HEK293 (cell line): ENCODE results near the gene MFSD11.

ENCODE experiments used
- FEZF1 ChIP-seq: fragments of 450-650 bp; formaldehyde crosslinking; IDR thresholded peaks from 2 replicates; pipeline ENCODE4 v1.5.1; 2016; ENCODE audit warnings: missing biosample characterization, missing genetic modification characterization
- IKZF3 ChIP-seq: fragments of 450-650 bp; IDR thresholded peaks from 2 replicates; pipeline ENCODE4 v1.5.0; 2018; ENCODE audit warnings: missing biosample characterization, mild to moderate bottlenecking, missing genetic modification characterization, moderate library complexity
- KLF16 ChIP-seq: fragments of 450-650 bp; formaldehyde crosslinking; IDR thresholded peaks from 2 replicates; pipeline ENCODE4 v1.5.1; 2017; ENCODE audit warnings: missing biosample characterization, missing genetic modification characterization
- KLF9 ChIP-seq: fragments of 450-650 bp; formaldehyde crosslinking; IDR thresholded peaks from 2 replicates; pipeline ENCODE4 v1.5.1; 2016; ENCODE audit warnings: missing biosample characterization, missing genetic modification characterization, low read depth
- MEIS1 ChIP-seq: sonication (generic); formaldehyde crosslinking; IDR thresholded peaks from 2 replicates; pipeline ENCODE4 v1.8.1; 2022; ENCODE audit warnings: missing genetic modification reagents, mild to moderate bottlenecking, borderline replicate concordance
- RBAK ChIP-seq: fragments of 450-650 bp; formaldehyde crosslinking; IDR thresholded peaks from 2 replicates; pipeline ENCODE4 v1.5.1; 2016; ENCODE audit warnings: missing biosample characterization, missing genetic modification characterization
- ZNF112 ChIP-seq: fragments of 450-650 bp; formaldehyde crosslinking; IDR thresholded peaks from 2 replicates; pipeline ENCODE4 v1.5.0; 2017; ENCODE audit warnings: missing biosample characterization, missing genetic modification characterization
- ZNF19 ChIP-seq: fragments of 450-650 bp; formaldehyde crosslinking; IDR thresholded peaks from 2 replicates; pipeline ENCODE4; 2016; ENCODE audit warnings: missing biosample characterization, missing genetic modification characterization, low read depth
- ZNF274 ChIP-seq, 2 experiments: fragments of 200-500 bp in 1 of 2; fragments of 450-650 bp in 1 of 2; sonication (Bioruptor generic) in 1 of 2; formaldehyde crosslinking in 1 of 2; IDR thresholded peaks; 2 replicates each; pipeline versions ENCODE4 v1.5.1 to v1.6.1; 2014 to 2016; ENCODE audit warnings: borderline replicate concordance in 1 of 2, inconsistent platforms in 1 of 2, low read length in 1 of 2, missing biosample characterization in 1 of 2, missing genetic modification characterization in 1 of 2
- ZNF394 ChIP-seq: fragments of 450-650 bp; formaldehyde crosslinking; IDR thresholded peaks from 2 replicates; pipeline ENCODE4 v1.5.1; 2016; ENCODE audit warnings: missing biosample characterization, missing genetic modification characterization, mild to moderate bottlenecking, moderate library complexity, borderline replicate concordance
- ZNF510 ChIP-seq: fragments of 450-650 bp; formaldehyde crosslinking; IDR thresholded peaks from 2 replicates; pipeline ENCODE4 v1.5.1; 2018; ENCODE audit warnings: mild to moderate bottlenecking, missing genetic modification characterization, missing biosample characterization; ENCODE audit not compliant: insufficient replicate concordance
- ZNF558 ChIP-seq: fragments of 450-650 bp; formaldehyde crosslinking; IDR thresholded peaks from 2 replicates; pipeline ENCODE4 v1.5.1; 2016; ENCODE audit warnings: missing biosample characterization, missing genetic modification characterization
- ZNF626 ChIP-seq: fragments of 450-650 bp; sonication (Bioruptor Pico); formaldehyde crosslinking; IDR thresholded peaks from 2 replicates; pipeline ENCODE4 v1.5.1; 2018; ENCODE audit warnings: missing biosample characterization, missing genetic modification characterization, inconsistent platforms
- ZNF658 ChIP-seq: fragments of 450-650 bp; formaldehyde crosslinking; IDR thresholded peaks from 2 replicates; pipeline ENCODE4; 2016; ENCODE audit warnings: missing biosample characterization, missing genetic modification characterization
- ZNF670 ChIP-seq: fragments of 450-650 bp; formaldehyde crosslinking; IDR thresholded peaks from 2 replicates; pipeline ENCODE4 v1.5.1; 2016; ENCODE audit warnings: missing biosample characterization, missing genetic modification characterization, low read depth
- ZNF843 ChIP-seq: fragments of 450-650 bp; formaldehyde crosslinking; IDR thresholded peaks from 2 replicates; pipeline ENCODE4 v1.5.1; 2016; ENCODE audit warnings: missing biosample characterization, missing genetic modification characterization
- TF ChIP-seq, protein P1 (sequence below): fragments of 450-650 bp; formaldehyde crosslinking; IDR thresholded peaks from 2 replicates; pipeline ENCODE4 v1.5.1; 2016; ENCODE audit warnings: missing biosample characterization, missing genetic modification characterization, borderline replicate concordance
- TF ChIP-seq, protein P2 (sequence below): fragments of 450-650 bp; formaldehyde crosslinking; IDR thresholded peaks from 2 replicates; pipeline ENCODE4 v1.5.1; 2016; ENCODE audit warnings: missing biosample characterization, missing genetic modification characterization, borderline replicate concordance
- TF ChIP-seq, protein P3 (sequence below): fragments of 450-650 bp; formaldehyde crosslinking; IDR thresholded peaks from 2 replicates; pipeline ENCODE4 v1.5.1; 2016; ENCODE audit warnings: missing biosample characterization, missing genetic modification characterization
- TF ChIP-seq, protein P4 (sequence below): fragments of 450-650 bp; formaldehyde crosslinking; IDR thresholded peaks from 2 replicates; pipeline ENCODE4 v1.5.1; 2016; ENCODE audit warnings: missing biosample characterization, missing genetic modification characterization
- TF ChIP-seq, protein P5 (sequence below): sonication (generic); formaldehyde crosslinking; IDR thresholded peaks from 2 replicates; pipeline ENCODE4 v1.8.1; 2022; ENCODE audit warnings: mild to moderate bottlenecking, moderate library complexity, missing genetic modification reagents
- TF ChIP-seq, protein P6 (sequence below): fragments of 450-650 bp; formaldehyde crosslinking; IDR thresholded peaks from 2 replicates; pipeline ENCODE4 v1.5.1; 2016; ENCODE audit warnings: missing biosample characterization, missing genetic modification characterization

The MFSD11 gene

DNA sequence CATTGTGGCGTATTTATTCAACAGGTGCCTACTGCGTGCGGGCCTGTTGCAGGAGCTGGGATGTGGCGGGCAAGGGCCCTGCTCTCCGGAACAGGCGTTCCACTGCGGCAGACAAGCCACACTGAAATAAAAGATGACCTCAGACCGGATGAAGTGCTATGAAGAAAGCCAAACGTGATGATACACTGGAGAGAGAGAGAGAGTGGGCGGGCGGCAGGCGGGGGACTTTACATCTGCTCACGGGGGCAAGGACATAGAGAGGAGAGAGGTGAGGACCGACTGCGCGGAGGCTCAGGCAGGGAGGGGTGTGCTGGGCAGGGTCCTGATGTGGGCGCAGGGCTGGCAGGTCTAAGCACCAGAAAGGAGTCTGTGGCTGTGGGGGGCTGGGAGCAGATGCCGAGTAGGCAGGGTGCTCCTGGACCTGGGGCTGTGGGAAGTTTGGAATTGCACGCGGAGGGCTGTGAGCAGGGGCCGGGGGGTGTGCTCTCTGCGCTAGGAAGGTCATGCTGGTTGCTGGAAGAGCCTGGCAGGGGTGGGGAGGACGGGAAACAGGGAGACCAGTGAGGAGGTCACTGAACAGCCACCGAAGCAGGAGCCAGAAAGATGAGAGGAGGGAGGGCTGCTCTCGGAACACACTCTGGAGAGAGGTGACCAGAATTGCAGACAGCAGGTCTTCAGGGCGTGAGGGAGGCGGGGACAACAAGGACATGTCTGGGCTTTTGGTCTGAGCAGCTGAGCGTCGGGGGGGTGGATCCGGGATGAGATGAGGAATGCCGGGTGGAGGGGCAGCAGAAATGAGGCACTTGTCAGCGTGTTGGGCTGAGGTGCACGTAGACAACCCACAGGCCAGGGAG, 37.1 kb upstream of the MFSD11 start (continued):
- TF ChIP-seq, protein P1, sequence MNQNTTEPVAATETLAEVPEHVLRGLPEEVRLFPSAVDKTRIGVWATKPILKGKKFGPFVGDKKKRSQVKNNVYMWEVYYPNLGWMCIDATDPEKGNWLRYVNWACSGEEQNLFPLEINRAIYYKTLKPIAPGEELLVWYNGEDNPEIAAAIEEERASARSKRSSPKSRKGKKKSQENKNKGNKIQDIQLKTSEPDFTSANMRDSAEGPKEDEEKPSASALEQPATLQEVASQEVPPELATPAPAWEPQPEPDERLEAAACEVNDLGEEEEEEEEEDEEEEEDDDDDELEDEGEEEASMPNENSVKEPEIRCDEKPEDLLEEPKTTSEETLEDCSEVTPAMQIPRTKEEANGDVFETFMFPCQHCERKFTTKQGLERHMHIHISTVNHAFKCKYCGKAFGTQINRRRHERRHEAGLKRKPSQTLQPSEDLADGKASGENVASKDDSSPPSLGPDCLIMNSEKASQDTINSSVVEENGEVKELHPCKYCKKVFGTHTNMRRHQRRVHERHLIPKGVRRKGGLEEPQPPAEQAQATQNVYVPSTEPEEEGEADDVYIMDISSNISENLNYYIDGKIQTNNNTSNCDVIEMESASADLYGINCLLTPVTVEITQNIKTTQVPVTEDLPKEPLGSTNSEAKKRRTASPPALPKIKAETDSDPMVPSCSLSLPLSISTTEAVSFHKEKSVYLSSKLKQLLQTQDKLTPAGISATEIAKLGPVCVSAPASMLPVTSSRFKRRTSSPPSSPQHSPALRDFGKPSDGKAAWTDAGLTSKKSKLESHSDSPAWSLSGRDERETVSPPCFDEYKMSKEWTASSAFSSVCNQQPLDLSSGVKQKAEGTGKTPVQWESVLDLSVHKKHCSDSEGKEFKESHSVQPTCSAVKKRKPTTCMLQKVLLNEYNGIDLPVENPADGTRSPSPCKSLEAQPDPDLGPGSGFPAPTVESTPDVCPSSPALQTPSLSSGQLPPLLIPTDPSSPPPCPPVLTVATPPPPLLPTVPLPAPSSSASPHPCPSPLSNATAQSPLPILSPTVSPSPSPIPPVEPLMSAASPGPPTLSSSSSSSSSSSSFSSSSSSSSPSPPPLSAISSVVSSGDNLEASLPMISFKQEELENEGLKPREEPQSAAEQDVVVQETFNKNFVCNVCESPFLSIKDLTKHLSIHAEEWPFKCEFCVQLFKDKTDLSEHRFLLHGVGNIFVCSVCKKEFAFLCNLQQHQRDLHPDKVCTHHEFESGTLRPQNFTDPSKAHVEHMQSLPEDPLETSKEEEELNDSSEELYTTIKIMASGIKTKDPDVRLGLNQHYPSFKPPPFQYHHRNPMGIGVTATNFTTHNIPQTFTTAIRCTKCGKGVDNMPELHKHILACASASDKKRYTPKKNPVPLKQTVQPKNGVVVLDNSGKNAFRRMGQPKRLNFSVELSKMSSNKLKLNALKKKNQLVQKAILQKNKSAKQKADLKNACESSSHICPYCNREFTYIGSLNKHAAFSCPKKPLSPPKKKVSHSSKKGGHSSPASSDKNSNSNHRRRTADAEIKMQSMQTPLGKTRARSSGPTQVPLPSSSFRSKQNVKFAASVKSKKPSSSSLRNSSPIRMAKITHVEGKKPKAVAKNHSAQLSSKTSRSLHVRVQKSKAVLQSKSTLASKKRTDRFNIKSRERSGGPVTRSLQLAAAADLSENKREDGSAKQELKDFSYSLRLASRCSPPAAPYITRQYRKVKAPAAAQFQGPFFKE, result no peak
- TF ChIP-seq ZNF112 (tag by site-specific recombination) (no peak), KLF9 (tag by site-specific recombination) (peak; percentile 35; the same call in 1 of the 2 replicates), ZNF658 (tag by site-specific recombination) (no peak), ZNF670 (no peak), ZNF19 (tag by site-specific recombination) (no peak), ZNF843 (tag by site-specific recombination) (no peak), ZNF558 (no peak), KLF16 (tag by site-specific recombination) (peak; percentile 85), ZNF510 (tag by site-specific recombination) (no peak), ZNF394 (tag by site-specific recombination) (peak; percentile 55; the same call in 1 of the 2 replicates), MEIS1 (CRISPR knock-in tag) (no peak), ZNF626 (no peak), RBAK (tag by site-specific recombination) (no peak), FEZF1 (tag by site-specific recombination) (no peak), IKZF3 (tag by site-specific recombination) (no peak), ZNF274 (IDR thresholded peaks at IDR 0.05; ENCODE audit: low read length) (no peak), ZNF274 (tag by site-specific recombination; IDR thresholded peaks at IDR 0.05; ENCODE audit: borderline replicate concordance) (no peak)
- TF ChIP-seq, protein P2, sequence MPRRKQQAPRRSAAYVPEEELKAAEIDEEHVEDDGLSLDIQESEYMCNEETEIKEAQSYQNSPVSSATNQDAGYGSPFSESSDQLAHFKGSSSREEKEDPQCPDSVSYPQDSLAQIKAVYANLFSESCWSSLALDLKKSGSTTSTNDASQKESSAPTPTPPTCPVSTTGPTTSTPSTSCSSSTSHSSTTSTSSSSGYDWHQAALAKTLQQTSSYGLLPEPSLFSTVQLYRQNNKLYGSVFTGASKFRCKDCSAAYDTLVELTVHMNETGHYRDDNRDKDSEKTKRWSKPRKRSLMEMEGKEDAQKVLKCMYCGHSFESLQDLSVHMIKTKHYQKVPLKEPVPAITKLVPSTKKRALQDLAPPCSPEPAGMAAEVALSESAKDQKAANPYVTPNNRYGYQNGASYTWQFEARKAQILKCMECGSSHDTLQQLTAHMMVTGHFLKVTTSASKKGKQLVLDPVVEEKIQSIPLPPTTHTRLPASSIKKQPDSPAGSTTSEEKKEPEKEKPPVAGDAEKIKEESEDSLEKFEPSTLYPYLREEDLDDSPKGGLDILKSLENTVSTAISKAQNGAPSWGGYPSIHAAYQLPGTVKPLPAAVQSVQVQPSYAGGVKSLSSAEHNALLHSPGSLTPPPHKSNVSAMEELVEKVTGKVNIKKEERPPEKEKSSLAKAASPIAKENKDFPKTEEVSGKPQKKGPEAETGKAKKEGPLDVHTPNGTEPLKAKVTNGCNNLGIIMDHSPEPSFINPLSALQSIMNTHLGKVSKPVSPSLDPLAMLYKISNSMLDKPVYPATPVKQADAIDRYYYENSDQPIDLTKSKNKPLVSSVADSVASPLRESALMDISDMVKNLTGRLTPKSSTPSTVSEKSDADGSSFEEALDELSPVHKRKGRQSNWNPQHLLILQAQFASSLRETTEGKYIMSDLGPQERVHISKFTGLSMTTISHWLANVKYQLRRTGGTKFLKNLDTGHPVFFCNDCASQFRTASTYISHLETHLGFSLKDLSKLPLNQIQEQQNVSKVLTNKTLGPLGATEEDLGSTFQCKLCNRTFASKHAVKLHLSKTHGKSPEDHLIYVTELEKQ, result no peak
- TF ChIP-seq, protein P3, sequence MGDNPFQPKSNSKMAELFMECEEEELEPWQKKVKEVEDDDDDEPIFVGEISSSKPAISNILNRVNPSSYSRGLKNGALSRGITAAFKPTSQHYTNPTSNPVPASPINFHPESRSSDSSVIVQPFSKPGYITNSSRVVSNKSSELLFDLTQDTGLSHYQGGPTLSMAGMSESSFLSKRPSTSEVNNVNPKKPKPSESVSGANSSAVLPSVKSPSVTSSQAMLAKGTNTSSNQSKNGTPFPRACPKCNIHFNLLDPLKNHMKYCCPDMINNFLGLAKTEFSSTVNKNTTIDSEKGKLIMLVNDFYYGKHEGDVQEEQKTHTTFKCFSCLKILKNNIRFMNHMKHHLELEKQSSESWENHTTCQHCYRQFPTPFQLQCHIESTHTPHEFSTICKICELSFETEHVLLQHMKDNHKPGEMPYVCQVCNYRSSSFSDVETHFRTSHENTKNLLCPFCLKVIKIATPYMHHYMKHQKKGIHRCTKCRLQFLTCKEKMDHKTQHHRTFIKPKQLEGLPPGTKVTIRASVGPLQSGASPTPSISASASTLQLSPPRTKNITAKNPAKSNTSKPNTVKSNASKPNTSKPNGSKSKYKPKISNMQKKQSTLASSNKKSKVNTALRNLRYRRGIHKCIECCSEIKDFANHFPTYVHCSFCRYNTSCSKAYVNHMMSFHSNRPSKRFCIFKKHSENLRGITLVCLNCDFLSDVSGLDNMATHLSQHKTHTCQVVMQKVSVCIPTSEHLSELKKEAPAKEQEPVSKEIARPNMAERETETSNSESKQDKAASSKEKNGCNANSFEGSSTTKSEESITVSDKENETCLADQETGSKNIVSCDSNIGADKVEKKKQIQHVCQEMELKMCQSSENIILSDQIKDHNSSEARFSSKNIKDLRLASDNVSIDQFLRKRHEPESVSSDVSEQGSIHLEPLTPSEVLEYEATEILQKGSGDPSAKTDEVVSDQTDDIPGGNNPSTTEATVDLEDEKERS, result no peak
- TF ChIP-seq, protein P4, sequence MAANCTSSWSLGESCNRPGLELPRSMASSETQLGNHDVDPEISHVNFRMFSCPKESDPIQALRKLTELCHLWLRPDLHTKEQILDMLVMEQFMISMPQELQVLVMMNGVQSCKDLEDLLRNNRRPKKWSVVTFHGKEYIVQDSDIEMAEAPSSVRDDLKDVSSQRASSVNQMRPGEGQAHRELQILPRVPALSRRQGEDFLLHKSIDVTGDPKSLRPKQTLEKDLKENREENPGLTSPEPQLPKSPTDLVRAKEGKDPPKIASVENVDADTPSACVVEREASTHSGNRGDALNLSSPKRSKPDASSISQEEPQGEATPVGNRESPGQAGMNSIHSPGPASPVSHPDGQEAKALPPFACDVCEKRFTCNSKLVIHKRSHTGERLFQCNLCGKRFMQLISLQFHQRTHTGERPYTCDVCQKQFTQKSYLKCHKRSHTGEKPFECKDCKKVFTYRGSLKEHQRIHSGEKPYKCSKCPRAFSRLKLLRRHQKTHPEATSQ, result no peak
- TF ChIP-seq, protein P5, sequence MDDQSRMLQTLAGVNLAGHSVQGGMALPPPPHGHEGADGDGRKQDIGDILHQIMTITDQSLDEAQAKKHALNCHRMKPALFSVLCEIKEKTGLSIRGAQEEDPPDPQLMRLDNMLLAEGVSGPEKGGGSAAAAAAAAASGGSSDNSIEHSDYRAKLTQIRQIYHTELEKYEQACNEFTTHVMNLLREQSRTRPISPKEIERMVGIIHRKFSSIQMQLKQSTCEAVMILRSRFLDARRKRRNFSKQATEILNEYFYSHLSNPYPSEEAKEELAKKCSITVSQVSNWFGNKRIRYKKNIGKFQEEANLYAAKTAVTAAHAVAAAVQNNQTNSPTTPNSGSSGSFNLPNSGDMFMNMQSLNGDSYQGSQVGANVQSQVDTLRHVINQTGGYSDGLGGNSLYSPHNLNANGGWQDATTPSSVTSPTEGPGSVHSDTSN (CRISPR knock-in tag), result no peak; the same call in 1 of the 2 replicates
- TF ChIP-seq, protein P6, sequence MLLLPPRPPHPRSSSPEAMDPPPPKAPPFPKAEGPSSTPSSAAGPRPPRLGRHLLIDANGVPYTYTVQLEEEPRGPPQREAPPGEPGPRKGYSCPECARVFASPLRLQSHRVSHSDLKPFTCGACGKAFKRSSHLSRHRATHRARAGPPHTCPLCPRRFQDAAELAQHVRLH (tag by site-specific recombination), result no peak
